Gastrocnemius medialis (tissue), 4 donors: ENCODE data around the gene PLEKHG4. TPM values are rescaled to one million over a fixed set of nuclear protein-coding genes. Genes with fewer than 3 reads are reported as not detected.
A peak's percentile ranks its signal among the peaks of the same experiment; 100 is the strongest.

Experiments used
- ATAC-seq, 2 donors: fragments of 150-250 bp; one replicate each; pipeline ENCODE4 v1.9.1; 2016
- DNase-seq, 2 donors: peaks; one replicate each; pipeline ENCODE4 v3.0.0-alpha.2; 2019
- H3K27ac ChIP-seq, 4 donors: fragments of 200-600 bp; sonication (generic); 1 replicate in 1 of 4; 2 replicates in 3 of 4; pipeline ENCODE4 v1.5.1; 2016 to 2018; ENCODE audit warnings: mild to moderate bottlenecking in 2 of 4, moderate library complexity in 1 of 4
- H3K27me3 ChIP-seq, 3 donors: fragments of 200-600 bp; sonication (generic) in 2 of 3; 1 replicate in 1 of 3; 2 replicates in 2 of 3; pipeline versions ENCODE4 v1.5.1 to v1.6.0; 2016 to 2019; ENCODE audit warnings: mild to moderate bottlenecking in 1 of 3, moderate library complexity in 1 of 3
- H3K36me3 ChIP-seq, 2 donors: fragments of 200-600 bp; sonication (generic) in 1 of 2; one replicate each; pipeline ENCODE4 v1.5.1; 2017 to 2018
- H3K4me1 ChIP-seq, 2 donors: fragments of 200-600 bp; sonication (generic) in 1 of 2; one replicate each; pipeline ENCODE4 v1.5.1; 2016 to 2017; ENCODE audit warnings: mild to moderate bottlenecking in 2 of 2
- H3K4me3 ChIP-seq, 4 donors: fragments of 200-600 bp; sonication (generic) in 3 of 4; 1 replicate in 1 of 4; 2 replicates in 3 of 4; pipeline ENCODE4 v1.5.1; 2016 to 2019; ENCODE audit warnings: mild to moderate bottlenecking in 2 of 4
- H3K9me3 ChIP-seq, 3 donors: fragments of 200-600 bp; sonication (generic) in 2 of 3; 1 replicate in 1 of 3; 2 replicates in 2 of 3; pipeline ENCODE4 v1.5.1; 2016 to 2019
- CTCF ChIP-seq, 5 experiments: fragments of 450-650 bp in 3 of 5; fragments of 200-600 bp in 2 of 5; sonication (generic) in 2 of 5; IDR thresholded peaks in 4 of 5; conservative IDR thresholded peaks in 1 of 5; 1 replicate in 4 of 5; 2 replicates in 1 of 5; pipeline ENCODE4 v1.5.1; 2016 to 2019; ENCODE audit warnings: antibody characterized with exemption in 5 of 5, mild to moderate bottlenecking in 3 of 5, moderate library complexity in 3 of 5
- POLR2A ChIP-seq, 2 donors: fragments of 450-650 bp; IDR thresholded peaks; one replicate each; pipeline ENCODE4 v1.6.1; 2017; ENCODE audit warnings: antibody characterized with exemption in 2 of 2, mild to moderate bottlenecking in 2 of 2, moderate library complexity in 2 of 2
- in situ Hi-C, 4 donors: fragments of 200-750 bp; cut with MboI; loops; one replicate each; pipeline versions ENCODE4 v1.15.0 to v1.8.0; 2017; ENCODE audit warnings: low sequenced_read_pairs in 4 of 4
- intact Hi-C: fragments of 100-400 bp; cut with DNase I; formaldehyde crosslinking; loops from one replicate; pipeline ENCODE4 v1.15.1; 2023; ENCODE audit warnings: low total_unique reads
- total RNA-seq, 4 donors: library from RNA; depleted of rRNA; stranded (reverse); fragments of >200 nt; gene quantifications; one replicate each; pipeline versions ENCODE4 v1.1.0 to v1.2.3, GENCODE V29; 2016

Gene PLEKHG4
- total RNA-seq, 4 donors from 2014 or later: 1.1 to 16.5 (median 2.6) TPM

- H3K27me3 ChIP-seq: no peaks in the 10 kb centered on the region
- ATAC-seq (no peak), DNase-seq (no peak)
- H3K27ac ChIP-seq: no peak overlapping the region
- H3K9me3 ChIP-seq: no peaks in the 10 kb centered on the region
- no peak overlapping the region for H3K4me3 ChIP-seq
- in situ Hi-C loops (no loop called here), intact Hi-C loops (no loop called here)
- TF ChIP-seq POLR2A (IDR thresholded peaks at IDR 0.05) (no peak), CTCF (IDR thresholded peaks at IDR 0.05 in 4 of 5, conservative IDR thresholded peaks at IDR 0.05 in 1 of 5) (no peak)
- H3K36me3 ChIP-seq: no peaks in the 10 kb centered on the region
- H3K4me1 ChIP-seq: peaks cover 30% of the 10 kb centered on the region in 2 donors
Measured at GRCh38 chr16:67250045-67250327, 29.3 kb upstream of the PLEKHG4 start.

- intact Hi-C loops: no loop called here
- no peak for TF ChIP-seq CTCF (IDR thresholded peaks at IDR 0.05 in 4 of 5, conservative IDR thresholded peaks at IDR 0.05 in 1 of 5)
- TF ChIP-seq POLR2A (IDR thresholded peaks at IDR 0.05): no peak
- ATAC-seq: no peak
- Histone ChIP-seq H3K4me1 (peaks cover 16% of the 10 kb centered on the region in 2 donors), H3K27me3 (no peaks in the 10 kb centered on the region), H3K9me3 (no peaks in the 10 kb centered on the region), H3K4me3 (no peak overlapping the region), H3K27ac (peak overlapping the region in 1 of 4 donors; percentile 8), H3K36me3 (no peaks in the 10 kb centered on the region)
- peak in 1 of 2 donors; percentile 49 for DNase-seq
- in situ Hi-C loops: no loop called here
Measured at GRCh38 chr16:67252609-67253497, 26.5 kb upstream of the PLEKHG4 start.

GRCh38 chr16:67254801-67255552 is 24.4 kb upstream of the PLEKHG4 start:
- TF ChIP-seq CTCF (IDR thresholded peaks at IDR 0.05 in 4 of 5, conservative IDR thresholded peaks at IDR 0.05 in 1 of 5) (no peak), POLR2A (IDR thresholded peaks at IDR 0.05) (no peak)
- no peak overlapping the region for H3K27ac ChIP-seq
- no peaks in the 10 kb centered on the region for H3K36me3 ChIP-seq
- no peaks in the 10 kb centered on the region for H3K9me3 ChIP-seq
- intact Hi-C loops (no loop called here), in situ Hi-C loops (no loop called here)
- no peak for ATAC-seq
- DNase-seq: no peak
- peaks cover under 1 to 2% of the 10 kb centered on the region in 2 donors for H3K4me1 ChIP-seq
- H3K4me3 ChIP-seq: no peak overlapping the region
- no peaks in the 10 kb centered on the region for H3K27me3 ChIP-seq

GRCh38 chr16:67255553-67256221 is 23.6 kb upstream of the PLEKHG4 start:
- Histone ChIP-seq H3K27me3 (no peaks in the 10 kb centered on the region), H3K36me3 (no peaks in the 10 kb centered on the region), H3K4me1 (peaks cover 5 to 6% of the 10 kb centered on the region in 2 donors), H3K4me3 (no peak overlapping the region), H3K27ac (no peak overlapping the region), H3K9me3 (no peaks in the 10 kb centered on the region)
- intact Hi-C loops: no loop called here
- in situ Hi-C loops: no loop called here
- DNase-seq (no peak), ATAC-seq (no peak)
- TF ChIP-seq CTCF (IDR thresholded peaks at IDR 0.05 in 4 of 5, conservative IDR thresholded peaks at IDR 0.05 in 1 of 5): no peak
- TF ChIP-seq POLR2A (IDR thresholded peaks at IDR 0.05): no peak
